Left forelimb (tissue), 1 donor: Measurements from ENCODE around the gene TRAM2.

Experiments used
- DNase-seq: peaks from one replicate; pipeline ENCODE4 v3.0.0-alpha.2; 2018; ENCODE audit warnings: low spot score

TRAM2 gene

GRCh38 chr6:52570291-52570700 is 6.6 kb downstream of the TRAM2 start:
- DNase-seq: peak; percentile 74

DNA sequence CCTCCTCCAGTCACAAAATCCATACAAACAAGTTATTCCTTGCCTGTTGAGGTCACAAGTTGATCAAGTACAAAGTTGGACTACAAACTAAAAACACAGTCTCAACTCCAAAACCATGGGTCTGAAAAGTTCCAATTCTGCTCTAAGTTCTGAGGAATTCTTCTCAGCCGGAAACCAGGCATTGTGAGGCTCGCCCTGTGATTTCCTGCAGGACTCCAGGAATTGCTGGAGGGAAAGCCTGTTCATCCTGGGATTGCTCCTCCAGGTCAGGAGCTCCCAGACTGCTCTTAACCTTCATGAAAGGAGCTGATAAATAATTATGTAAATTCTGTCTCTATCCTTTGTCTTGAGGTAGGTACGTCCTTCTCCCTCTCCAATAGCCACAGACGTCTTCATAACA is 8.5 kb downstream of the TRAM2 start:
- DNase-seq: no peak

- no peak for DNase-seq
These were observed 10.0 kb downstream of the TRAM2 start for GRCh38 chr6:52566853-52567279.

GRCh38 chr6:52566201-52566600 is 10.7 kb downstream of the TRAM2 start:
- DNase-seq: no peak

- DNase-seq: no peak
These were observed 12.0 kb downstream of the TRAM2 start for GRCh38 chr6:52564856-52565255.

DNA sequence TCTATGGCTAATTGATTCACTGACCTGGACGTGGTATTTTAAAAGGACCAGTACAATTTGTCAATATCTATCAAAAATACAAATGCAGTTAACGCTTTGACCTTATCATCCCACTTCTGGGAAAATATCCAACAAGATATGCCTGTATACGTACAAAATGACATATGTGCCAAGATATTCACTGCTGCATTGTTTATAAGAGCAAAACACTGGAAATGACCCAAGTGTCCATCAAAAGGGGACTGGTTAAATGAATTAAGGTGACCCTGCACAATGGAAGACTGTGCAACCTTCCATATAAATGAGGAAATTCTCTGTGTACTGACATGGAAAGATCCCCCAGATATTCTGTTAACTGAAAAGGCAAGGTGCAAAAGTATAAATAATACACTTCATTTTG is 13.9 kb downstream of the TRAM2 start:
- no peak for DNase-seq

GRCh38 chr6:52560462-52560861 is 16.4 kb downstream of the TRAM2 start:
- DNase-seq: no peak

- DNase-seq: no peak
These were observed 18.4 kb downstream of the TRAM2 start for GRCh38 chr6:52558266-52559000.

DNA sequence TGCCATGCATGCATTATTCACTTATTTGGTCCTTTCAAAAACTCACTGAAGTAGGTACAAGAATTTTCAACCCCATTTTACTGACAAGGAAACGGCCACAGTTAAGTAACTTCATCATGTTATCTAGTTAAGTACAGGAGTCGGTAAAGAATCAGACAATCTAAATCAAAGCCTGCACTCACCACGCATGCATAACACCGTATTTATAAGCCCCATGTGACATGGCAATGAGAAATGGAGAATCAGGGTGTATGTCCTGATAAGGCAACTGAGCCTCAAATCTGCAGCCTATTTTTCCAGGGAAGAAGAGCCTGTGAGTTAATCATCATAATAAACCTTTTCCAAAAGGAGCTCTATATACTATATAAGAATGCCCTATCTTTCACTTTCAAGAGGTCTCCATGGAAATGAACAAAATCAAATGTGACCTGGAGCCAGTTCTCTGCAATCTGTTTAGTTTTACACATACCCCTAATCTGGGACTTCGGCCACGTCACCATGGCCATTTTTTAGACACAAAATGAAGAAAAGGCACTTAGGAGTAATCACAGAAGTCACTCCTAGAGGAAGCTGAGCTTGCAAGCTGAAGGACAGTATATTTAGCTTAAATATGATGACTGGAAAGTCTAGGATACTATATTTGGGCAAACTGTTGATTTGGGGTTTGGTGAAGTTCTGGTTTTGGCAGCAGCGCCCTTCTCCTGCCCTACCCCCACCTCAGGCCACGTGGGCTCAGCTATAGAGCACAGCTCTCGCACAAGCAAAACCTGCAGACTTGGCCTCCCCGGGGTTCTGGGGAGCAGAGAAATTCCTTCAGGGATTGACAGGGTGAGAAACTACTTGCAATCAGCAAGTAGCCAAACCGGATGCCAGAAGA is 19.2 kb downstream of the TRAM2 start:
- no peak for DNase-seq

- DNase-seq: no peak
These were observed 21.2 kb downstream of the TRAM2 start for GRCh38 chr6:52555518-52556233.

DNA sequence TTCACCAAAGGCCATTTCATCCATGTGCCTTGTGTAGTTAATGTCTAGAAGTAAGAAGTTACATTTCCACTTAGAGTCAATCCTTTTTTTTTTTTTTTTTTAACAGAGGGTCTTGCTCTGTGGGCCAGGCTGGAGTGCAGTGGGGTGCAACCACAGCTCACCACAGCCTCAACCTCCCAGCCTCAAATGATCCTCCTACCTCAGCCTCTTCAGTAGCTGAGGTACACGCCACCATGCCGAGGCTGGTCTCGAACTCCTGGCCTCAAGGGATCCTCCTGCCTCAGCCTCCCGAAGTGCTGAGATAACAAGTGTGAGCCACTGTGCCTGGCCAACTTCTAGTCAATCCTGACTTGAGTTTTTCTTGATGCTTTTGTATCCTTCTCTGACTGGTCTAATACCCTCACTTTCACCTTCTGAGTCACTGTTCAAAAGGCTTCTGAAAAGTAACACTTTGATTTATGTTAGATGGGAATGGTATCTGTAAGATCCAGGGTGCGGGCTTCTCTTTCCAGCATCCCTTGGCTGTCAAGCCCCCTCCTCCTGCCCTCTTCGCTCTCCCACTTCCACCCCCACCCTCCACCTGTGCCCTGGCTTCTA is 22.1 kb downstream of the TRAM2 start:
- no peak for DNase-seq

DNA sequence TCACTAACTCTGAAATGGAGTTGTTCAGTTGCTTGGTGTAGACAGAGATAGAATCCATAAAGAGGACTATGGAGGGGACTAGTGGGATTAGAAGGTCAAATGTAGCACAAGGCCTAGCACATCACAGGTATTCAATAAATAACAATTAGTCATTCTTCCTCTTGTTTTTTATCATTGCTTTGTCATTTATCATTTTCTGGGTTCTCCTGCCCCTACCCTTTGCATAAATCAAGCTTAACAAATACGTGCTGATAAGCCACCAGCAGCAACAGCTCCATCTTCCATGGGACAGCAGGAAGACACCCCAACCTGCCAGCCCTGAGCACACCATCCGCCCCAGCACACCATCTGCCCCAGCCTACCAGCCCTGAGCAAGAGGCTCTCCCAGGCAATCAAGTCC is 23.1 kb downstream of the TRAM2 start:
- DNase-seq: no peak

DNA sequence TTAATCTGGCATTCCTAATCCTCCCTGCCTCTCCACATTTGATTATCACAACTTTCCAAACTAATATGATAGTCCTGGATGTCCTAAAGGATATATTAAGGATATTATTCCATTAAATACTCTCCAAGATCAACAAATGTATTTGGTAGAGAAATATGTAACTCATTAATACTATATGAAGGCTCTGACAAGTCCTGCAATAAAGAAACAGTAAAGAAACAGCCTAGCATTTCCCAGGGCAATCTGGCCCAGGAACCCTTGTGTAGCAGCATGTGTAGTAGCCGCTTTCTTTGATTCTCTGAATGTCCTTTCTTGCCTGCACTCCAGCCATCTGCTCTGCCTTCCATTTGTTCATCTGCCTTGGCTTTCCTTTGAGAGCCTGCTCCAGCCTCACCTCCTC is 23.7 kb downstream of the TRAM2 start:
- DNase-seq: no peak

DNA sequence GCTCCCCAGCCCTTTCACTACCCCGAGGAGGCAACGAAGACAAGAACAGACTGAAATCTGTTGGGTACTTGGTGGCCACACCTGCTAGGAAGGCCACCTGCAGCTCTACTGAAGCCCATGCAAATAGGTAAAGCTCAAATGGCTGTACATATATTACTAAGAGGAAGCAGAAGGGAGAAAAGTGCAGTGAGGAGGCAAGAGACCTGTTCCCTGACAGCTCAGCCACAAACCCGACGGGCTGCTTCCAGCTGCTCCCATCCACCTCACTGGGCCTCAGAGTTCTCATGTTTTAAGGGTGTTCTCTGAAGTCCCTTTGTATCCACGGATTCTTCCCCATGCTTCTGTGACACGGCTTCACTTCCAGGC is 24.6 kb downstream of the TRAM2 start:
- DNase-seq: no peak

GRCh38 chr6:52551483-52552277 is 25.2 kb downstream of the TRAM2 start:
- peak; percentile 78 for DNase-seq

- no peak for DNase-seq
These were observed 26.0 kb downstream of the TRAM2 start for GRCh38 chr6:52550870-52551269.

DNA sequence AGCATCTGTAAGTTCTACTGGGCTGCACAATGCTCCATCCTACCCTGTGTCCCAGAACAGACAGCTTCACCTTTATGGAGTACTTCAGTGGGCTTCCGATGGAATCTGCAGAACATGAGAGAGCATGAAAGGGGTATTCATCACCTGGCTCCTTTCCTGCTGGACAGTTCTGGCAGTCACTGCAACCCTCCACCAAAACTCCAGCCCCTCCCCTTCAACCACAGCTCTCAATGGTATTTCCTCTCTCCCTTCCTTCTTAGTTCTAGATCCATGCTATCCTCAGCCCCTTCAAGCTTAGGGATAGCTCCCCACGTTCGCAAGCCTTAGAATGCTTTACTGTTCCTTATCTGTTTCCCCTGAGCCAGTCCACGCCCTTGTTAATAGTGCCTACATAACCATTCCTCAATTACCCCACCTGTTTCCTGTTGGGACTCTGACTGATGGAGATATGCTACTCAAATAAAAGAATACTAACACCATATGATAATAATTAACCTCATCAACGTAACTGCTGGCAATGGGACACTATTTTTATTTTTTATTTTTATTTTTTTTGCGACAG is 26.8 kb downstream of the TRAM2 start:
- no peak for DNase-seq

GRCh38 chr6:52549428-52549827 is 27.4 kb downstream of the TRAM2 start:
- DNase-seq: no peak

GRCh38 chr6:52548999-52549398 is 27.9 kb downstream of the TRAM2 start:
- no peak for DNase-seq

DNA sequence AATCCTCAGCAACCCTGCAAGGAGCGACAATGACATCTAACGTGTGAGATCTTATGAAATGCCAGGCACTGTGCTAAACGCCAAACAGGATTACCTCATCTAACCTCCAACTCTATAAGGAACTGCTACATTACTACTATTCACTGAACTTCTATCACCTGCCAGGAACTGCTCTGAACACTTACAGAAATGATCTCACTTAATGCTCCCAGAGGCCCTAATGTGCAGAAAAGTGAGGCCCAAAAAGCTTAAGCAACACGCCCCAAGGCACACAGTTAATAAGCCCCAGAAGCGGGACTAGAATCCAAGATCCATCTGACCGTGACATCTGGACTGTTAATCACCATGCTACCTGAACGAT is 28.5 kb downstream of the TRAM2 start:
- DNase-seq: no peak

DNA sequence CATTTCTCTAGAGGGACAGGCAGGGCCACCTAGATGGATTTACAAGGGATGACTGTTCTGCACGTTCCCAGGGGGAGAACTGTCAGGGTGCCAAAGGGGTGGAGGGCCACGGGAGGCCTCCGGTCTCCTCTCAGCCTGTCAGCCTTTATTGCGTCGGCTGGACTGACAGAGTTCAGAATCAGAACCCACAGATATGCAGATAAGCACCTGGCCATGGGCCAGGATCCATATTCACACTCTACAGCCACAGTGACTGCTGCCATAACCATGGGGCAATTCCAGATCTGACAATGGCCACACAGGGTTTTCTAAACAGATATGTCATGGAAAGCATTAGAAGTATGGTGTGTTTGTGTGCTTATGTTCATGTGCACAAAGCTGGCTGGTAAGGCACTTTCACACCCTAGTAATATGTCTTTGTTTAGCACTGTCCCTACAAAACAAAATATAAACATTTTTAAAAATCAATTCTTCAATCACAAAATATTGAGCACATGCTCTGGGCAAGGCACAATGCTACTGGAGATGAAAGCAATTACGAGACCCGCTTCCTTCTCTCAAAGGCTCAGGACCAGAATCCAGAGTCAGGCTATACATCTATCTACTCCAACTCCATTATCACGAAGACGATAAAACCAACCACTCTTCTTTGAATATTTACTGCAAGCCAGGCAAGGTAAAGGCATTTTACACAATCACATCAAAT is 29.1 kb downstream of the TRAM2 start:
- no peak for DNase-seq
